ENCODE measurements around the gene ADCY2.

The ADCY2 gene

DNA sequence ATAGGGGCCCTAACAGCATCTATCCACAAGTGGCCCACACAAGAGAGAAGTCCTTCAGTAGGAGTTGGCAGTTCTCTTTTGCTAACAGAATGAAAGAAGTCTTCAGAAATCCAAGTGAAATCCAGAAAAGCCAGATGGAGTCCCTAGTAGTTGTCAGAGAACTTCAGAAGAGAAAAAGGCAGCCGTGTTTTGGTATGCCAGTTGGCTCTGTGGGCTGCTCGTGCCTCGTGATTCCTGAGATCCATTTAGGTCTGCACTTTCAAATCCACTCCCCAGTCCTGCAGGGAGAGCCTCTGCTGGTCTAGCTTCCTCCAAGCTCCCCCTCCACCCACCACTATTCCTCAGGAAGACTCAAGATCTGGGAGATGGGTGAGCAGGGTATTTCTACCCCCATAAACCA is 386.0 kb downstream of the ADCY2 start:
- TF ChIP-seq REPIN1 (tag by site-specific recombination; IDR thresholded peaks at IDR 0.05; ENCODE audit: low read depth) (no peak), ZNF830 (tag by site-specific recombination; IDR thresholded peaks at IDR 0.05; ENCODE audit: low read depth) (no peak), ZNF623 (tag by site-specific recombination; IDR thresholded peaks at IDR 0.05) (no peak), YY1 (tag by site-specific recombination; IDR thresholded peaks at IDR 0.05) (no peak), ZNF670 (tag by site-specific recombination; IDR thresholded peaks at IDR 0.05; ENCODE audit: low read depth) (no peak), ZNF664 (tag by site-specific recombination; IDR thresholded peaks at IDR 0.05) (no peak), KLF16 (tag by site-specific recombination; IDR thresholded peaks at IDR 0.05) (no peak), ZNF138 (tag by site-specific recombination; IDR thresholded peaks at IDR 0.05; ENCODE audit: borderline replicate concordance) (no peak), ZNF677 (tag by site-specific recombination; IDR thresholded peaks at IDR 0.05) (no peak), OVOL3 (tag by site-specific recombination; IDR thresholded peaks at IDR 0.05) (no peak), YY2 (tag by site-specific recombination; IDR thresholded peaks at IDR 0.05) (no peak), ZNF555 (tag by site-specific recombination; conservative IDR thresholded peaks at IDR 0.05) (no peak)
- TF ChIP-seq, protein P1, sequence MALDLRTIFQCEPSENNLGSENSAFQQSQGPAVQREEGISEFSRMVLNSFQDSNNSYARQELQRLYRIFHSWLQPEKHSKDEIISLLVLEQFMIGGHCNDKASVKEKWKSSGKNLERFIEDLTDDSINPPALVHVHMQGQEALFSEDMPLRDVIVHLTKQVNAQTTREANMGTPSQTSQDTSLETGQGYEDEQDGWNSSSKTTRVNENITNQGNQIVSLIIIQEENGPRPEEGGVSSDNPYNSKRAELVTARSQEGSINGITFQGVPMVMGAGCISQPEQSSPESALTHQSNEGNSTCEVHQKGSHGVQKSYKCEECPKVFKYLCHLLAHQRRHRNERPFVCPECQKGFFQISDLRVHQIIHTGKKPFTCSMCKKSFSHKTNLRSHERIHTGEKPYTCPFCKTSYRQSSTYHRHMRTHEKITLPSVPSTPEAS (tag by site-specific recombination; IDR thresholded peaks at IDR 0.05): no peak
- TF ChIP-seq, protein P2, sequence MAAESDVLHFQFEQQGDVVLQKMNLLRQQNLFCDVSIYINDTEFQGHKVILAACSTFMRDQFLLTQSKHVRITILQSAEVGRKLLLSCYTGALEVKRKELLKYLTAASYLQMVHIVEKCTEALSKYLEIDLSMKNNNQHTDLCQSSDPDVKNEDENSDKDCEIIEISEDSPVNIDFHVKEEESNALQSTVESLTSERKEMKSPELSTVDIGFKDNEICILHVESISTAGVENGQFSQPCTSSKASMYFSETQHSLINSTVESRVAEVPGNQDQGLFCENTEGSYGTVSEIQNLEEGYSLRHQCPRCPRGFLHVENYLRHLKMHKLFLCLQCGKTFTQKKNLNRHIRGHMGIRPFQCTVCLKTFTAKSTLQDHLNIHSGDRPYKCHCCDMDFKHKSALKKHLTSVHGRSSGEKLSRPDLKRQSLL (tag by site-specific recombination; IDR thresholded peaks at IDR 0.05): no peak
- TF ChIP-seq, protein P3, sequence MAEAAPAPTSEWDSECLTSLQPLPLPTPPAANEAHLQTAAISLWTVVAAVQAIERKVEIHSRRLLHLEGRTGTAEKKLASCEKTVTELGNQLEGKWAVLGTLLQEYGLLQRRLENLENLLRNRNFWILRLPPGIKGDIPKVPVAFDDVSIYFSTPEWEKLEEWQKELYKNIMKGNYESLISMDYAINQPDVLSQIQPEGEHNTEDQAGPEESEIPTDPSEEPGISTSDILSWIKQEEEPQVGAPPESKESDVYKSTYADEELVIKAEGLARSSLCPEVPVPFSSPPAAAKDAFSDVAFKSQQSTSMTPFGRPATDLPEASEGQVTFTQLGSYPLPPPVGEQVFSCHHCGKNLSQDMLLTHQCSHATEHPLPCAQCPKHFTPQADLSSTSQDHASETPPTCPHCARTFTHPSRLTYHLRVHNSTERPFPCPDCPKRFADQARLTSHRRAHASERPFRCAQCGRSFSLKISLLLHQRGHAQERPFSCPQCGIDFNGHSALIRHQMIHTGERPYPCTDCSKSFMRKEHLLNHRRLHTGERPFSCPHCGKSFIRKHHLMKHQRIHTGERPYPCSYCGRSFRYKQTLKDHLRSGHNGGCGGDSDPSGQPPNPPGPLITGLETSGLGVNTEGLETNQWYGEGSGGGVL (tag by site-specific recombination; IDR thresholded peaks at IDR 0.05): no peak
- TF ChIP-seq, protein P4, sequence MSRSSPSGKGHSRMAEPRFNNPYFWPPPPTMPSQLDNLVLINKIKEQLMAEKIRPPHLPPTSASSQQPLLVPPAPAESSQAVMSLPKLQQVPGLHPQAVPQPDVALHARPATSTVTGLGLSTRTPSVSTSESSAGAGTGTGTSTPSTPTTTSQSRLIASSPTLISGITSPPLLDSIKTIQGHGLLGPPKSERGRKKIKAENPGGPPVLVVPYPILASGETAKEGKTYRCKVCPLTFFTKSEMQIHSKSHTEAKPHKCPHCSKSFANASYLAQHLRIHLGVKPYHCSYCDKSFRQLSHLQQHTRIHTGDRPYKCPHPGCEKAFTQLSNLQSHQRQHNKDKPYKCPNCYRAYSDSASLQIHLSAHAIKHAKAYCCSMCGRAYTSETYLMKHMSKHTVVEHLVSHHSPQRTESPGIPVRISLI (tag by site-specific recombination; IDR thresholded peaks at IDR 0.05): no peak
- TF ChIP-seq, protein P5, sequence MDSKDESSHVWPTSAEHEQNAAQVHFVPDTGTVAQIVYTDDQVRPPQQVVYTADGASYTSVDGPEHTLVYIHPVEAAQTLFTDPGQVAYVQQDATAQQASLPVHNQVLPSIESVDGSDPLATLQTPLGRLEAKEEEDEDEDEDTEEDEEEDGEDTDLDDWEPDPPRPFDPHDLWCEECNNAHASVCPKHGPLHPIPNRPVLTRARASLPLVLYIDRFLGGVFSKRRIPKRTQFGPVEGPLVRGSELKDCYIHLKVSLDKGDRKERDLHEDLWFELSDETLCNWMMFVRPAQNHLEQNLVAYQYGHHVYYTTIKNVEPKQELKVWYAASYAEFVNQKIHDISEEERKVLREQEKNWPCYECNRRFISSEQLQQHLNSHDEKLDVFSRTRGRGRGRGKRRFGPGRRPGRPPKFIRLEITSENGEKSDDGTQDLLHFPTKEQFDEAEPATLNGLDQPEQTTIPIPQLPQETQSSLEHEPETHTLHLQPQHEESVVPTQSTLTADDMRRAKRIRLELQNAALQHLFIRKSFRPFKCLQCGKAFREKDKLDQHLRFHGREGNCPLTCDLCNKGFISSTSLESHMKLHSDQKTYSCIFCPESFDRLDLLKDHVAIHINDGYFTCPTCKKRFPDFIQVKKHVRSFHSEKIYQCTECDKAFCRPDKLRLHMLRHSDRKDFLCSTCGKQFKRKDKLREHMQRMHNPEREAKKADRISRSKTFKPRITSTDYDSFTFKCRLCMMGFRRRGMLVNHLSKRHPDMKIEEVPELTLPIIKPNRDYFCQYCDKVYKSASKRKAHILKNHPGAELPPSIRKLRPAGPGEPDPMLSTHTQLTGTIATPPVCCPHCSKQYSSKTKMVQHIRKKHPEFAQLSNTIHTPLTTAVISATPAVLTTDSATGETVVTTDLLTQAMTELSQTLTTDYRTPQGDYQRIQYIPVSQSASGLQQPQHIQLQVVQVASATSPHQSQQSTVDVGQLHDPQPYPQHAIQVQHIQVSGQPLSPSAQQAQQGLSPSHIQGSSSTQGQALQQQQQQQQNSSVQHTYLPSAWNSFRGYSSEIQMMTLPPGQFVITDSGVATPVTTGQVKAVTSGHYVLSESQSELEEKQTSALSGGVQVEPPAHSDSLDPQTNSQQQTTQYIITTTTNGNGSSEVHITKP (tag by site-specific recombination; IDR thresholded peaks at IDR 0.05): no peak
- CTCF ChIA-PET: interaction anchor here (1.2 kb wide), 1 partner anchor 28 kb away, joined by 4 read pairs; no protein-coding TSS in a partner anchor
- Histone ChIP-seq H3K4me3 (ENCODE audit: low read depth, low read length) (no peak overlapping the region), H3K9me3 (ENCODE audit: control insufficient read depth, insufficient read depth, low read depth, low read length) (no peaks in the 10 kb centered on the region), H3K27ac (ENCODE audit: extremely low read depth, low read depth, low read length) (no peak overlapping the region), H3K4me1 (ENCODE audit: control insufficient read depth, insufficient read depth, low read length) (no peaks in the 10 kb centered on the region), H3K36me3 (ENCODE audit: control insufficient read depth in 2 of 2, insufficient read depth in 1 of 2, low read length in 2 of 2) (no peaks in the 10 kb centered on the region)
- POLR2A ChIA-PET: no interaction called here

Data from HEK293 (cell line).